KMS-11 (cell line): ENCODE results near the gene RAB11FIP3.

ENCODE experiments used
- H2AFZ ChIP-seq: fragments of 200-600 bp; sonication (generic); 2 replicates; pipeline ENCODE4 v1.6.1; 2016; ENCODE audit warnings: antibody characterized with exemption, mixed run types, low read depth
- H3K27ac ChIP-seq: fragments of 200-600 bp; sonication (generic); 2 replicates; pipeline ENCODE4 v1.6.1; 2016; ENCODE audit warnings: mild to moderate bottlenecking, mixed run types
- H3K27me3 ChIP-seq: fragments of 200-600 bp; sonication (generic); 2 replicates; pipeline ENCODE4 v1.6.1; 2017; ENCODE audit warnings: mild to moderate bottlenecking, low read depth, mixed run types, moderate library complexity; ENCODE audit not compliant: insufficient read depth
- H3K36me3 ChIP-seq: fragments of 200-600 bp; sonication (generic); 2 replicates; pipeline ENCODE4 v1.6.1; 2017; ENCODE audit warnings: mild to moderate bottlenecking, mixed run types; ENCODE audit not compliant: insufficient read depth
- H3K4me1 ChIP-seq: fragments of 200-600 bp; sonication (generic); 2 replicates; pipeline ENCODE4 v1.6.1; 2016; ENCODE audit warnings: mild to moderate bottlenecking, low read depth, mixed run types; ENCODE audit not compliant: poor library complexity, severe bottlenecking
- H3K4me2 ChIP-seq: fragments of 200-600 bp; sonication (generic); 2 replicates; pipeline ENCODE4 v1.7.0; 2016; ENCODE audit warnings: mild to moderate bottlenecking, mixed run types
- H3K4me3 ChIP-seq: fragments of 200-600 bp; sonication (generic); IDR thresholded peaks from 2 replicates; pipeline ENCODE4 v1.6.1; 2017; ENCODE audit warnings: low read depth, low read length, mixed read lengths; ENCODE audit not compliant: insufficient read depth
- H3K79me2 ChIP-seq: fragments of 200-600 bp; sonication (generic); 2 replicates; pipeline ENCODE4 v1.6.1; 2016; ENCODE audit warnings: low read depth, mixed run types; ENCODE audit not compliant: insufficient read depth
- H3K9ac ChIP-seq: fragments of 200-600 bp; sonication (generic); 2 replicates; pipeline ENCODE4 v1.6.1; 2016; ENCODE audit warnings: mild to moderate bottlenecking, mixed run types
- H4K20me1 ChIP-seq: fragments of 200-600 bp; sonication (generic); 2 replicates; pipeline ENCODE4 v1.6.1; 2016; ENCODE audit warnings: mild to moderate bottlenecking, mixed run types; ENCODE audit not compliant: insufficient read depth
- TF ChIP-seq, protein P1 (sequence below): fragments of 200-600 bp; sonication (generic); conservative IDR thresholded peaks from 2 replicates; pipeline ENCODE4 v1.6.1; 2017; ENCODE audit warnings: low read depth, mild to moderate bottlenecking, antibody characterized with exemption, low read length, moderate library complexity, mixed read lengths

Gene RAB11FIP3

DNA sequence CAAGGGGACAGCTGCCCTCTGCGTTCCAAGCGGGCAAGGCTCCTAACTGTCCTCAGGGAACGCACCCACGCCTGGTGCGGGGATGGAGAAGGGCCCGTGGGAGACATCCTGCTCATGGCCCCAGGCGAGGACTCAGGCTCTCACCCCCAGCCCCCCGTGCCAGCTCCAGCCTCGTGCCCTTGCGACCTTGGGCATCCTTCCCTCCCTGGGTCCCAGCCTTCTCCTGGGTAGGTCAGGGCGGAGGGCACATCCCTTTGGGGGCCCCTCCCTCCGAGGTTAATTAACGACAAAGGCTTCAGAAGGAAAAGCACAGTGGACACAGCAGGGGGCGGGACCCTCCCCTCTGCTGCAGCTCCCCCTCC lies 46.6 kb upstream of the RAB11FIP3 start:
- TF ChIP-seq, protein P1, sequence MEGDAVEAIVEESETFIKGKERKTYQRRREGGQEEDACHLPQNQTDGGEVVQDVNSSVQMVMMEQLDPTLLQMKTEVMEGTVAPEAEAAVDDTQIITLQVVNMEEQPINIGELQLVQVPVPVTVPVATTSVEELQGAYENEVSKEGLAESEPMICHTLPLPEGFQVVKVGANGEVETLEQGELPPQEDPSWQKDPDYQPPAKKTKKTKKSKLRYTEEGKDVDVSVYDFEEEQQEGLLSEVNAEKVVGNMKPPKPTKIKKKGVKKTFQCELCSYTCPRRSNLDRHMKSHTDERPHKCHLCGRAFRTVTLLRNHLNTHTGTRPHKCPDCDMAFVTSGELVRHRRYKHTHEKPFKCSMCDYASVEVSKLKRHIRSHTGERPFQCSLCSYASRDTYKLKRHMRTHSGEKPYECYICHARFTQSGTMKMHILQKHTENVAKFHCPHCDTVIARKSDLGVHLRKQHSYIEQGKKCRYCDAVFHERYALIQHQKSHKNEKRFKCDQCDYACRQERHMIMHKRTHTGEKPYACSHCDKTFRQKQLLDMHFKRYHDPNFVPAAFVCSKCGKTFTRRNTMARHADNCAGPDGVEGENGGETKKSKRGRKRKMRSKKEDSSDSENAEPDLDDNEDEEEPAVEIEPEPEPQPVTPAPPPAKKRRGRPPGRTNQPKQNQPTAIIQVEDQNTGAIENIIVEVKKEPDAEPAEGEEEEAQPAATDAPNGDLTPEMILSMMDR: no peak
- Histone ChIP-seq H3K4me3 (no peak overlapping the region), H3K9ac (no peak overlapping the region), H3K36me3 (no peaks in the 10 kb centered on the region), H3K4me1 (peaks cover 15% of the 10 kb centered on the region), H2AFZ (no peak overlapping the region), H3K27me3 (no peaks in the 10 kb centered on the region), H3K4me2 (no peak overlapping the region), H4K20me1 (no peaks in the 10 kb centered on the region), H3K79me2 (no peaks in the 10 kb centered on the region; the same call in 1 of the 2 replicates), H3K27ac (no peak overlapping the region)

DNA sequence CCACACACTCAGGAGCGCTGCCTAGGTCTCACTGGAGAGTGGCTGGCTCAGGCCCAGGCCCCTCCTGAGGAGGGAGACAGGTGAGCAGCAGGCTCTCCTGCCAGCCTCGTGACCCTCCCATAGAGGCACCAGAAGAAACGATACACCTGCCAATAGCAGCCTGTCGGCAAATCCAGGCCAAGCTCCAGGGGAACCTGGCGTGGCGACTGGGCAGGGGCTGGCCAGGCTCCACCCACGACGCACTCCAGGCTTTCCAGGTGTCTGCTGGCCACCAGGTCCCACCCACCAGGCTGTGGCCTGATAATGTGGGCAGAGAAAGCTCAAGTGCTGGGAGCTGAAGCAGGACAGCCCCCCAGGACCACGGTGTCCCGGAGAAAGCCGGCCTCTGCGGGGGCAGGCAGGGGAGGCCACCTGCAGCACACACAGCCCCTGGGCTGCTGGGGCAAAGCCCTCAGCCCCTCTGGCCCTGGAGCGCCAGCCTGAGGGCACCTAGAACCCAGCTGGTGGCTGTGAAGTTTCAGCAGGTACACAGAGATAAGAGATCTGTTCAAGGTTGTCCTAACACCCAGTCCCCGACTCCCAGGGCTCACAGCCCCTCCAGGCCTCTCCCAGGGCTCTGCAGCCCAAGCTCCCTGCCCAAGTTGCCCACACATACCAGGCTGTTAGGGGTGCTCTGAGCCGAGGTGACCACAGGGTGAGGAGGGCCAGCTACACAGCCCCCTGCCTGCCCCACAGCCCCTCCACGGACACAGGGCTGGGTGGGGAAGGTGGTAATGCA lies 46.1 kb upstream of the RAB11FIP3 start:
- TF ChIP-seq, protein P1: no peak
- H3K4me2 ChIP-seq: no peak overlapping the region
- H3K4me1 ChIP-seq: peaks cover 15% of the 10 kb centered on the region

DNA sequence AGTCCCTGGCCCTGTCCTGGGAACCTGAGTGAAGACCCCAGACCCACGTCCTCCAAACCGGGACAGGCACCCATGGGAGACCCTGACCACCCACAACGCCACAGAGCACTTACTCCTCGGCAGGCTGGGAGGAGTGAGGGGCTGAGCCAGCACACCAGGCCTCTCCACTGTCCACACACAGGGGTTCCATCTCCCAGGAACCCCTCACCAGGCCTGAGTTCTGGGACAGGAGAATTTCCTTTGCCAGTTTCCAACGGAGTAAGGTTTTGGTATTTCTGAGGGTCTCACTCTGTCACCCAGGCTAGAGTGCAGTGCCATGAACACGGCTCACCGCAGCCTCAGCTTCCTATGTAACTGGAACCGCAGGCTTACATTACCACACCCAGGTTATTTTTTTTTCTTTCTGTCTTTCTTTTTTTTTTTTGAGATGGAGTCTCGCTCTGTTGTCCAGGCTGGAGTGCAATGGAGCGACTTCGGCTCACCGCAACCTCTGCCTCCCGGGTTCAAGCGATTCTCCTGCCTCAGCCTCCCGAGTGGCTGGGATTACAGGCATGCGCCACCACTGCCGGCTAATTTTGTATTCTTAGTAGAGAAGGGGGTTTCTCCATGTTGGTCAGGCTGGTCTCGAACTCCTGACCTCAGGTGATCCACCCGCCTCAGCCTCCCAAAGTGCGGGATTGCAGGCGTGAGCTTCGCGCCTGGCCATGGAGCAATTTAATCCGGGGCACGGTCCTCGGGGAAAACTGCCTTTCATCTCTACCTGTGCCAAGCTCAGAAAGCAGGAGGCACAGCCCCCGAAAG lies 45.3 kb upstream of the RAB11FIP3 start:
- no peak overlapping the region for H2AFZ ChIP-seq
- no peaks in the 10 kb centered on the region for H3K36me3 ChIP-seq
- H3K79me2 ChIP-seq: no peaks in the 10 kb centered on the region; the same call in 1 of the 2 replicates
- peak overlapping the region; percentile 83; the same call in 1 of the 2 replicates for H3K4me2 ChIP-seq
- no peaks in the 10 kb centered on the region for H3K27me3 ChIP-seq
- TF ChIP-seq, protein P1: no peak
- no peak overlapping the region for H3K4me3 ChIP-seq
- H4K20me1 ChIP-seq: no peaks in the 10 kb centered on the region
- H3K27ac ChIP-seq: no peak overlapping the region
- H3K9ac ChIP-seq: no peak overlapping the region
- peaks cover 15% of the 10 kb centered on the region for H3K4me1 ChIP-seq

More for the DNA sequence above, 46.1 kb upstream of the RAB11FIP3 start:
- no peak overlapping the region for H3K27ac ChIP-seq
- H4K20me1 ChIP-seq: no peaks in the 10 kb centered on the region
- H3K27me3 ChIP-seq: no peaks in the 10 kb centered on the region
- H2AFZ ChIP-seq: no peak overlapping the region
- no peaks in the 10 kb centered on the region; the same call in 1 of the 2 replicates for H3K79me2 ChIP-seq
- H3K4me3 ChIP-seq: no peak overlapping the region
- no peaks in the 10 kb centered on the region for H3K36me3 ChIP-seq
- H3K9ac ChIP-seq: no peak overlapping the region

DNA sequence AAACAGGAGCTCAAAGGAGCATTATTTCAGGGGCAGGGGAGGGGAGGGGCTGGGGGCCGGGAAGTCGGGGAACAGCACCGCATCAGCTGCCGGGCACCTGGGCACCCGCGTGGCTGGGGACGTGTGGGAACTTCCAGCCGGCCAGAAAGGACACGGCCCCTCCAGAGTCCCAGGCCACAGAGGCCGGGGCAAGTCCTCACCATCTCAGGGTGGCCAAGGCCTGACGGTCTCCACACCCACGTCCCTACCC lies 44.8 kb upstream of the RAB11FIP3 start:
- Histone ChIP-seq H3K27ac (no peak overlapping the region), H2AFZ (no peak overlapping the region)

More for the DNA sequence above, 44.8 kb upstream of the RAB11FIP3 start:
- no peaks in the 10 kb centered on the region for H4K20me1 ChIP-seq
- H3K9ac ChIP-seq: no peak overlapping the region; the same call in 1 of the 2 replicates
- H3K4me2 ChIP-seq: peak overlapping the region; percentile 83
- no peaks in the 10 kb centered on the region for H3K36me3 ChIP-seq
- H3K27me3 ChIP-seq: no peaks in the 10 kb centered on the region
- TF ChIP-seq, protein P1: no peak
- H3K4me3 ChIP-seq: no peak overlapping the region
- H3K79me2 ChIP-seq: no peaks in the 10 kb centered on the region; the same call in 1 of the 2 replicates
- peaks cover 17% of the 10 kb centered on the region for H3K4me1 ChIP-seq
